Heart left ventricle (tissue), 16 donors: ENCODE results near the gene CPO. TPM values are rescaled to one million over a fixed set of nuclear protein-coding genes. Genes with fewer than 3 reads are reported as not detected.

Experiments used
- ATAC-seq, 4 donors: fragments of 200-7000 bp; cut with Tn5 transposase; one replicate each; pipeline ENCODE4 v1.9.1; 2020 to 2022; ENCODE audit warnings: moderate library complexity in 4 of 4, mild to moderate bottlenecking in 3 of 4, moderate number of reproducible peaks in 1 of 4
- DNase-seq, 5 donors: peaks; one replicate each; pipeline ENCODE4 v3.0.0-alpha.2; 2020
- H3K27ac ChIP-seq, 12 donors: fragments of 200-600 bp; sonication (generic) in 4 of 12; one replicate each; pipeline versions ENCODE4 v1.5.0 to v1.8.0; 2016 to 2022; ENCODE audit warnings: mild to moderate bottlenecking in 2 of 12
- H3K27me3 ChIP-seq, 9 donors: fragments of 200-600 bp; sonication (generic) in 2 of 9; one replicate each; pipeline versions ENCODE4 v1.5.1 to v1.8.0; 2016 to 2022; ENCODE audit warnings: mild to moderate bottlenecking in 3 of 9
- H3K36me3 ChIP-seq, 9 donors: fragments of 200-600 bp; sonication (generic) in 2 of 9; one replicate each; pipeline versions ENCODE4 v1.5.0 to v1.8.0; 2018 to 2022; ENCODE audit warnings: mild to moderate bottlenecking in 2 of 9
- H3K4me1 ChIP-seq, 12 donors: fragments of 200-600 bp; sonication (generic) in 4 of 12; one replicate each; pipeline versions ENCODE4 v1.5.0 to v1.8.0; 2016 to 2022; ENCODE audit warnings: mild to moderate bottlenecking in 3 of 12
- H3K4me3 ChIP-seq, 12 donors: fragments of 200-600 bp; sonication (generic) in 4 of 12; one replicate each; pipeline versions ENCODE4 v1.5.0 to v1.8.0; 2017 to 2022; ENCODE audit warnings: mild to moderate bottlenecking in 9 of 12, moderate library complexity in 4 of 12
- H3K9me3 ChIP-seq, 12 donors: fragments of 200-600 bp; sonication (generic) in 4 of 12; one replicate each; pipeline versions ENCODE4 v1.5.0 to v1.8.0; 2016 to 2022; ENCODE audit warnings: mild to moderate bottlenecking in 1 of 12
- POLR2A ChIP-seq, 2 donors: fragments of 450-650 bp; IDR thresholded peaks; one replicate each; pipeline ENCODE4 v1.6.1; 2017; ENCODE audit warnings: antibody characterized with exemption in 2 of 2, mild to moderate bottlenecking in 2 of 2, moderate library complexity in 2 of 2
- WGBS, 4 donors: extraction: QIAGEN DNeasy Blood & Tissue Kit in 2 of 4; methylation state at CpG; one replicate each; pipeline versions ENCODE4 v1.1.5 to v1.1.7; 2013 to 2018; 5-methylcytosine and 5-hydroxymethylcytosine counted together
- intact Hi-C, 10 donors: fragments of 100-400 bp; cut with DNase I; formaldehyde crosslinking; loops; one replicate each; pipeline versions ENCODE4 v1.11.1 to v1.14.2; 2022
- polyA plus RNA-seq, 2 donors: library from polyadenylated mRNA; stranded (reverse); fragments of 200-250 nt; gene quantifications; one replicate each; pipeline ENCODE4 v1.2.3, GENCODE V29; 2013
- total RNA-seq, 9 donors: library from RNA; depleted of rRNA in 2 of 9; stranded (reverse); fragments of >200 nt in 2 of 9; fragmentation: NEBNext Ultra II Directional in 3 of 9; extraction: Animal tissue kit (Norgen Biotek cat#: 25700) in 3 of 9; gene quantifications; one replicate each; pipeline versions ENCODE4 v1.1.0 to v1.2.4, GENCODE V29; 2016 to 2023
- TF ChIP-seq, protein P1 (sequence below), 12 donors: fragments of 200-600 bp; sonication (generic) in 4 of 12; IDR thresholded peaks; one replicate each; pipeline versions ENCODE4 v1.5.0 to v1.8.0; 2018 to 2022; ENCODE audit warnings: antibody characterized with exemption in 12 of 12, mild to moderate bottlenecking in 5 of 12
- donor health status: ischemic (EF 13 %, LVEDD 7.1; RV severe dilation, severe dysfunction).
- donor health status: healthy with polysubstance abuse.
- donor health status: DM: no; HTN: yes; CAD: no.
- donor health status: DM: no; HTN: no; CAD: no.
- donor health status: ischemic (EF 25% LVEDD 6.9; RV normal size, moderate dysfunction).
- donor health status: ischemic (EF 25% LVEDD 5.7; RV mildly dilated, moderate dysfunction).
- donor health status: healthy.
- donor health status: DM: yes; HTN: yes; CAD: no.
- donor health status: ischemic (EF 35%, LVEDD 5.7; RV mildly dilated, moderate dysfunction).
- donor health status: nonischemic (EF 11% LVEDD 7.7; RV severe dilation, severe dysfunction).
- donor health status: DM: yes; HTN: yes; CAD: no.
- donor health status: PGD.
- donor health status: ischemic (EF 29% LVEDD 5.4; RV normal size, mild dysfunction).
- donor health status: nonischemic (EF 23%, LVEDD 6.1; RV moderate dilation, normal function).

The CPO gene
- total and polyA plus RNA-seq, 11 donors: 0.10 to 0.67 (median 0.29) TPM; not detected in 5

DNA sequence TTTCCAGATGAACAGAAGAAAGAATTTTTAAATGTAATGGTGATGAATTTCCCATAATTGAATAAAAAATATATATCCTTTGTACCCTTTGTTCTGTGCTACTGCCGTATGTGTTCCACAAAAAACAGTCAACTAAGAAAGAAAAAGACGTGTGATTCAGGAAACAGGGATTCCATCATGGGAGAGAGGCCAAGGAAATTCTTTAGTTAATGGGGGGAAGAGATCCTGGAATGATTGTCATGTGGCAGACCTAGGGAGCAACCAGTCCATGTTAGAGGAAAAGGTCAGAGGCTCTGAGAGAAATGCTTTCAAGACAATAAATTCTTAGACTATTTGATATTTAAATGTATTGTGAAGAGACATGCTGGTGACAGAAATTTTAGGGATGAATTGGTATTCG, 76.6 kb downstream of the CPO start:
- Histone ChIP-seq H3K27me3 (no peaks in the 10 kb centered on the region), H3K4me3 (no peak overlapping the region), H3K36me3 (no peaks in the 10 kb centered on the region), H3K9me3 (no peaks in the 10 kb centered on the region), H3K4me1 (no peaks in the 10 kb centered on the region), H3K27ac (no peak overlapping the region)
- DNase-seq (no peak), ATAC-seq (no peak)
- intact Hi-C loops: no loop called here
- 40 to 62% (median 58%) methylated on average over 3 of the region's 3 CpGs for WGBS, 4 donors
- no peak for TF ChIP-seq POLR2A (IDR thresholded peaks at IDR 0.05)
- TF ChIP-seq, protein P1, sequence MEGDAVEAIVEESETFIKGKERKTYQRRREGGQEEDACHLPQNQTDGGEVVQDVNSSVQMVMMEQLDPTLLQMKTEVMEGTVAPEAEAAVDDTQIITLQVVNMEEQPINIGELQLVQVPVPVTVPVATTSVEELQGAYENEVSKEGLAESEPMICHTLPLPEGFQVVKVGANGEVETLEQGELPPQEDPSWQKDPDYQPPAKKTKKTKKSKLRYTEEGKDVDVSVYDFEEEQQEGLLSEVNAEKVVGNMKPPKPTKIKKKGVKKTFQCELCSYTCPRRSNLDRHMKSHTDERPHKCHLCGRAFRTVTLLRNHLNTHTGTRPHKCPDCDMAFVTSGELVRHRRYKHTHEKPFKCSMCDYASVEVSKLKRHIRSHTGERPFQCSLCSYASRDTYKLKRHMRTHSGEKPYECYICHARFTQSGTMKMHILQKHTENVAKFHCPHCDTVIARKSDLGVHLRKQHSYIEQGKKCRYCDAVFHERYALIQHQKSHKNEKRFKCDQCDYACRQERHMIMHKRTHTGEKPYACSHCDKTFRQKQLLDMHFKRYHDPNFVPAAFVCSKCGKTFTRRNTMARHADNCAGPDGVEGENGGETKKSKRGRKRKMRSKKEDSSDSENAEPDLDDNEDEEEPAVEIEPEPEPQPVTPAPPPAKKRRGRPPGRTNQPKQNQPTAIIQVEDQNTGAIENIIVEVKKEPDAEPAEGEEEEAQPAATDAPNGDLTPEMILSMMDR (IDR thresholded peaks at IDR 0.05): no peak

Other genes starting within 250 kb of the CPO start
- gene DYTN, start 221.1 kb upstream of the CPO start, total RNA-seq: not detected
- gene DYTN, start 221.1 kb upstream of the CPO start, polyA plus RNA-seq: not detected
- 1 to 10 TPM in 5 of 9 donors, under 1 TPM in 4; 0.30 to 2.0 (median 1.1) TPM for gene MDH1B, start 174.2 kb upstream of the CPO start, total RNA-seq
- under 1 TPM; 0.33 to 0.53 TPM for gene MDH1B, start 174.2 kb upstream of the CPO start, polyA plus RNA-seq
- gene FASTKD2, start 173.9 kb upstream of the CPO start, total RNA-seq: 10 to 100 TPM; 32.6 to 48.0 (median 42.4) TPM
- 10 to 100 TPM; 10.9 to 42.2 TPM for gene FASTKD2, start 173.9 kb upstream of the CPO start, polyA plus RNA-seq
- 10 to 100 TPM; 23.9 to 49.8 (median 27.3) TPM for gene KLF7, start 226.4 kb downstream of the CPO start, total RNA-seq
- gene KLF7, start 226.4 kb downstream of the CPO start, polyA plus RNA-seq: 10 to 100 TPM in 1 of 2 donors, 1 to 10 TPM in 1; 5.0 to 11.7 TPM